Measurements from ENCODE around the gene MON1B. TPM values are rescaled to one million over a fixed set of nuclear protein-coding genes. Genes with fewer than 3 reads are reported as not detected.
A peak's percentile ranks its signal among the peaks of the same experiment; 100 is the strongest.
"Not testable (repeated sequence)": the region's sequence is repeated elsewhere in the genome, so short reads cannot be mapped to it uniquely, and the experiment has no call there.

Gene MON1B
- total and polyA plus RNA-seq, 8 donors: 22.1 to 64.3 (median 24.9) TPM

GRCh38 chr16:77183137-77183536 is 7.9 kb upstream of the MON1B start:
- H3K27ac ChIP-seq: no peak overlapping the region
- peaks cover 0 to 5% of the 10 kb centered on the region in 2 donors for H3K27me3 ChIP-seq
- ATAC-seq: peak; percentile 71
- no peak overlapping the region for H3K4me3 ChIP-seq
- intact Hi-C loops (cut with DNase I): no loop called here
- no peak for DNase-seq
- TF ChIP-seq, protein P1, sequence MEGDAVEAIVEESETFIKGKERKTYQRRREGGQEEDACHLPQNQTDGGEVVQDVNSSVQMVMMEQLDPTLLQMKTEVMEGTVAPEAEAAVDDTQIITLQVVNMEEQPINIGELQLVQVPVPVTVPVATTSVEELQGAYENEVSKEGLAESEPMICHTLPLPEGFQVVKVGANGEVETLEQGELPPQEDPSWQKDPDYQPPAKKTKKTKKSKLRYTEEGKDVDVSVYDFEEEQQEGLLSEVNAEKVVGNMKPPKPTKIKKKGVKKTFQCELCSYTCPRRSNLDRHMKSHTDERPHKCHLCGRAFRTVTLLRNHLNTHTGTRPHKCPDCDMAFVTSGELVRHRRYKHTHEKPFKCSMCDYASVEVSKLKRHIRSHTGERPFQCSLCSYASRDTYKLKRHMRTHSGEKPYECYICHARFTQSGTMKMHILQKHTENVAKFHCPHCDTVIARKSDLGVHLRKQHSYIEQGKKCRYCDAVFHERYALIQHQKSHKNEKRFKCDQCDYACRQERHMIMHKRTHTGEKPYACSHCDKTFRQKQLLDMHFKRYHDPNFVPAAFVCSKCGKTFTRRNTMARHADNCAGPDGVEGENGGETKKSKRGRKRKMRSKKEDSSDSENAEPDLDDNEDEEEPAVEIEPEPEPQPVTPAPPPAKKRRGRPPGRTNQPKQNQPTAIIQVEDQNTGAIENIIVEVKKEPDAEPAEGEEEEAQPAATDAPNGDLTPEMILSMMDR (IDR thresholded peaks at IDR 0.05): no peak
- H3K36me3 ChIP-seq: no peaks in the 10 kb centered on the region
- H3K4me1 ChIP-seq: no peaks in the 10 kb centered on the region
- H3K9me3 ChIP-seq: no peaks in the 10 kb centered on the region

DNA sequence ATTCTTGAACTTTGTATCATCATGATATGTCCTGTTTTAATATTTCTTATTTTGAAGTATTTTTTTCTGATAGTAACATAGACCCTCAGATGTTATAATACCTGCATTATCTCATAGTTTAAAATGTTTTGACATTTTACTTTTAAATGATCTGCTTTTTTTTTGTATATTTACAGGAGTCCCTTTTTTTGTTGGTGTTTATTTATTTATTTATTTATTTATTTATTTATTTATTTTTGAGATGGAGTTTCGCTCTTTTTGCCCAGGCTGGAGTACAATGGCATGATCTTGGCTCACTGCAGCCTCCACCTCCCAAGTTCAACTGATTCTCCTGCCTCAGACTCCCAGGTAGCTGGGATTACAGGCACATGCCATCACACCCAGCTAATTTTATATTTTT is 4.7 kb upstream of the MON1B start:
- H3K9me3 ChIP-seq; H3K4me1 ChIP-seq; intact Hi-C loops (cut with DNase I); H3K4me3 ChIP-seq; DNase-seq; H3K36me3 ChIP-seq; H3K27ac ChIP-seq; ATAC-seq; H3K27me3 ChIP-seq: not testable (repeated sequence)

DNA sequence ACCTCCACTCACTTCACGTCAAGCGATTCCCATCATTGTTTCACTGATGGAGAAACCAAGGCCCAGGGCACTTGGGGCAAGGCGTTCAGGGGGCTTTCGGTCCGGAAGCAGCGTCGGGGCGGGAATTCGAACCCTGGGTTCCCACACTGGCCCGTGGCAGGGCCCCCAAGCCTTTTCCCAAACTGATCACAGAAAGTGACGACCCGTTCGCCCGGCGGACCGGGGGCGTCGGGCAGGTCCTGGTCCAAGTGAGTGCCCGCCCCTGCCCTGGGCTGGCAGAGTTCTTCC is 856 bp upstream of the MON1B start:
- intact Hi-C loops (cut with DNase I): no loop called here
- peak overlapping the region; percentile 63 to 67 for H3K4me3 ChIP-seq
- peaks cover 0 to 22% of the 10 kb centered on the region in 2 donors for H3K36me3 ChIP-seq
- ATAC-seq (no peak), DNase-seq (peak in 1 of 4 donors; percentile 88)
- peaks cover 5 to 26% of the 10 kb centered on the region in 2 donors for H3K4me1 ChIP-seq
- H3K9me3 ChIP-seq: no peaks in the 10 kb centered on the region
- peak overlapping the region; percentile 82 to 100 for H3K27ac ChIP-seq
- TF ChIP-seq, protein P1 (IDR thresholded peaks at IDR 0.05): no peak
- no peaks in the 10 kb centered on the region for H3K27me3 ChIP-seq

DNA sequence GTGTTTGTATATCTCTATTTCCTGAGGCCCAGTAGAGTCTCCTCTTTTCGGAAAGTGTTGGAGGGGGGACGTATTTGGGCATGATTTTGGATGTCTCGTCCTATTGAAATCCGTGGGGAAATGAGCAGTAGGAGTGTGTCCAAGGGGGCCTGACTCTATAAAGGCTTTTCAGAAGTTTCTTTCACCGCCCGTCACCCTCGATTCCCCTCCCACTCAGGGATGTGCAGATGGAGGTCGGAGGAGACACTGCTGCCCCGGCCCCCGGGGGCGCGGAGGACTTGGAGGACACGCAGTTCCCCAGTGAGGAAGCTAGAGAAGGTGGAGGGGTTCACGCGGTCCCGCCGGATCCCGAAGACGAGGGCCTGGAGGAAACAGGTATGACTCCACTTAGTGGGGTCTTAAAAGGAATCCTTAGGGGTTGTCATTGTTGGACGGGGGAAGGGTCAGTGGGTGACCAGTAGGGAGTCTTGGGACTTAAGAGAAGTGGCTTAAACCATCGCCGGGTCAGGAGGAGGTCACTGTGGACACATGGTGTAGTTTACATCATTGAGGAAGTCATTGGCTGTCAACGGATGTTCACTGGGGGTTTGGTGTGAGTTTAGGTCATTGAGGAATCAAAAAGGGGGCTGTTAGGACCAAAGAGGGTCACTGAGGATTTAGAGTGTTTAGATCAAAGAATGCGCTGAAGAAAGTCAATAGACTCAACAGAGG is 424 bp downstream of the MON1B start:
- peaks cover 0 to 34% of the 10 kb centered on the region in 2 donors for H3K36me3 ChIP-seq
- DNase-seq: peak in 2 of 4 donors; percentile 51 to 86
- peak overlapping the region; percentile 63 to 67 for H3K4me3 ChIP-seq
- H3K27ac ChIP-seq: peak overlapping the region; percentile 96 to 100
- no peaks in the 10 kb centered on the region for H3K27me3 ChIP-seq
- peak; percentile 11 for ATAC-seq
- intact Hi-C loops (cut with DNase I): no loop called here
- TF ChIP-seq, protein P1 (IDR thresholded peaks at IDR 0.05): no peak
- peaks cover 5 to 26% of the 10 kb centered on the region in 2 donors for H3K4me1 ChIP-seq
- H3K9me3 ChIP-seq: no peaks in the 10 kb centered on the region

DNA sequence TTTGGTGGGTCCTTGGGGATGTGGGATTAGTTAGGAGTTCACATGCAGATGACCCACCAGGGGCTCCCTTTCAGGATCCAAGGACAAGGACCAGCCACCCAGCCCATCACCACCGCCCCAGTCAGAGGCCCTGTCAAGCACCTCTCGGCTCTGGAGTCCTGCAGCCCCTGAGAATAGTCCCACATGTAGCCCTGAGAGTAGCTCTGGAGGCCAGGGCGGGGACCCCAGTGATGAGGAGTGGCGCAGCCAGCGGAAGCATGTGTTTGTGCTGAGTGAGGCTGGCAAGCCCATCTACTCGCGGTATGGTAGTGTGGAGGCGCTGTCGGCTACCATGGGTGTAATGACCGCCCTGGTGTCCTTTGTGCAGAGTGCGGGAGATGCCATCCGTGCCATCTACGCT is 2.4 kb downstream of the MON1B start:
- no peak overlapping the region for H3K4me3 ChIP-seq
- intact Hi-C loops (cut with DNase I): no loop called here
- no peaks in the 10 kb centered on the region for H3K9me3 ChIP-seq
- DNase-seq (no peak), ATAC-seq (no peak)
- no peaks in the 10 kb centered on the region for H3K27me3 ChIP-seq
- H3K36me3 ChIP-seq: peaks cover 0 to 54% of the 10 kb centered on the region in 2 donors
- peaks cover 5 to 26% of the 10 kb centered on the region in 2 donors for H3K4me1 ChIP-seq
- no peak overlapping the region for H3K27ac ChIP-seq
- TF ChIP-seq, protein P1 (IDR thresholded peaks at IDR 0.05): no peak
